Frontal cortex (tissue), 4 donors: Measurements from ENCODE around the gene TCF23. TPM values are rescaled to one million over a fixed set of nuclear protein-coding genes. Genes with fewer than 3 reads are reported as not detected.

Experiments used
- DNase-seq, 2 donors: peaks; one replicate each; pipeline ENCODE4 v3.0.0; 2012; ENCODE audit warnings: low spot score in 2 of 2
- FAIRE-seq: peaks from 2 replicates; lab custom pipeline; 2012; peaks lifted over from hg19 to GRCh38; lab: Jason Lieb, UNC
- total RNA-seq: library from RNA; depleted of rRNA; stranded (reverse); fragments of >200 nt; gene quantifications from one replicate; pipeline ENCODE4 v1.2.3, GENCODE V29; 2014
- donor health status: control.
- donor health status: control.
- donor health status: control.

Gene TCF23
- total RNA-seq, 1 donor from 2014 or later, result not detected

DNA sequence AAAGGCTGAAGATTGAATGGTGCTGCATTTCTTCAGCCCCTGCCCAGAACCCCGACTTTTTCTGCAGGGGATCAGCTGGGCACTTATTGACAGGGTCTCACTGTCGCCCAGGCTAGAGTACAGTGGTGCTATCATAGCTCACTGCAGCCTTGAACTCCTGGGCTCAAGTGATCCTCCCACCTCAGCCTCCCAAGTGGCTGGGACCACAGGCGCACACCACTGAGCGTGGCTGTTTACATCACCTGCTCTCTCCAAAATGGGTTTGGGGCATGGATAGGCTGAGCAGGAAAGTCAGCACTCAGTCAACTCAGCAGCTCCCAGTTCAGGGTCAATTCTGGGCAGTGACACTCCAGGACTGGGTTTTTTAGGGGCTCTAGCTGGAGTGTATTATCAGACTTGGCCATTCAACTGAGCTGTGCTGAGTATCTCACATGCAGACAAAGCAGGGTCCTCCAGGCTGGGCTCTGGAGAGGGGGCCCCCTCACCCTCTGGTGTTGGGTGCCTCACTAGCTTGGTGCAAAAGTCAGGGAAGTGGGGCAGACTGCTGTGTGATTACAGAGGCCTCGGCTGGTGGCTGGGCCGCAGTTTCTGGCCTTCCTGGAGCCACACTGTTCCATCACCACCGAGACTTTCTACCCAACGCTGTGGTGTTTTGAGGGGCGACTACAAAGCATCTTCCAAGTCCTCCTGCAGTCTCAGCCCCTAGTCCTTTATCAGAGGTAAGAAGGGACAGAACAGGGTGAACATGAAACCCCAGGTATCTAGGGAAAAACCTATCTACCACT, 20.7 kb upstream of the TCF23 start:
- no peak for FAIRE-seq
- DNase-seq, result no peak

DNA sequence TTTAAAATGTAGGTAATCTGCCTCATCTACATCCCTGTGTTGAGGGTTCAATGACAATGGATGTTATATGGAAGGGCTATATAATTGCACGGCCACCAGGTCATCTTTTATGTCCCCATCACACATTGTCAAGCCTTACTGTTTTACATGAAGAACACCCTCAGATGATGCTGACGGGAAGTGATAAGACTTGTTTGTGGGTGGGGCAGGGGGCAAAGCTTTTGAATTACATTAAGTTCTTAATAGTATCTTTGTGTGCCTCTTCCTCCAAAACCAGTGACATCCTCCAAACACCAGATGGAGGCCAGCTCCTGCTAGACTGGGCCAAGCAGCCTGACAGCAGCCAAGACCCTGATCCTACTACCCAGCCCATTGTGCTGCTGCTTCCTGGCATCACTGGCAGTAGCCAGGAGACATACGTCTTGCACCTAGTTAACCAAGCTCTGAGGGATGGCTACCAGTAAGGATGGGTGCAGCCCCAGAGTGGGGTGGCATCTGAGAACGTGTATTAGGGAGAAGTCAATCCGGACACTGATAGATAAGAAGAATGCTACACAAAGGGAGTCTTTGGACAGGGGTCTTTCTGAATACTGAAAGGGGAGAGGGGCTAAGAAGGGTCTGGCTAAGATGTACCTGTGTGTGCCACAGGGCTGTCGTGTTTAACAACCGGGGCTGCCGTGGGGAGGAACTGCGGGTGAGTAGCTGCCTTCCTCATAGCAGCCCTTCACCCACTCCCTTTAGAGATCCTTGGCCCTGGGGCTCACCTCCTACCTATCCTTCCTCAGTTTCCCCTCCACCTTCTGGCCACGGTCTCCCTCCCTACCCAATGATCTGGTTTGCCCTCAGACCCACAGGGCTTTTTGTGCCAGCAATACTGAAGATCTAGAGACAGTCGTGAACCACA, 19.9 kb upstream of the TCF23 start:
- DNase-seq (no peak), FAIRE-seq (no peak)

DNA sequence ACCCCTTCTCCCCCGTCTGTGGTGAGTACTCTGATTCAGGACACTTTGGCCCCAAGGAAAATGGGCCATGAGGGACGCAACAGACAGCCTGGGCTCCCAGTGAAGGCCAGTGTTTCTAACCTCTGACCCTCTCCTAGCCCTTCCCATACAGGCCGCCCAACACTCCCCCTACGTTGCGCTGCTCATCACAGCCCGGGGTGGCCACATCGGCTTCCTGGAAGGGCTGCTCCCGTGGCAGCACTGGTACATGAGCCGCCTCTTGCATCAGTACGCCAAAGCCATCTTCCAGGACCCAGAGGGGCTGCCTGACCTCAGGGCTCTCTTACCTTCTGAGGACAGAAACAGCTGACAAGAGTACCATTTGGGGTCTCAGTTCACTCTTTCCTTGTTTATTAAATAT, 18.4 kb upstream of the TCF23 start:
- FAIRE-seq (no peak), DNase-seq (no peak)

DNA sequence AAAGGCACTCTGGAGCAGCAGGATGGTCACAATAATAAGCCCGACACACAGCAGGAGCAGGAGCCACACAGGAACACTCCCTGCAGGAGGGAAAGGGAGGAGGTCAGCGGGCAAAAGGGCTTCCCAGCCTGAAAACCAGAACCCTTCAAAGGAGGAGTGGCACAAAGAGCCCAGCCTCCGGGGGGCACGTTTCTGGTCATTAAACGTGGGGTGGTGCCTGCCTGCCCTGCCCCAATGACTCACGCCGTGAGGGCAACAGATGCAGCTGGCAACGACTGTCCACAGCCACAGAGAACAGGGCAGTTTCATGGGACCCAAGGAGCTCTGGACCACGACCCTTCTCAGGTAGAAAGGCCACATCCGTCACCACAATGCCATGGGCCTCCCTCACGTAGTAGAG, 17.4 kb upstream of the TCF23 start:
- FAIRE-seq (no peak), DNase-seq (no peak)

DNA sequence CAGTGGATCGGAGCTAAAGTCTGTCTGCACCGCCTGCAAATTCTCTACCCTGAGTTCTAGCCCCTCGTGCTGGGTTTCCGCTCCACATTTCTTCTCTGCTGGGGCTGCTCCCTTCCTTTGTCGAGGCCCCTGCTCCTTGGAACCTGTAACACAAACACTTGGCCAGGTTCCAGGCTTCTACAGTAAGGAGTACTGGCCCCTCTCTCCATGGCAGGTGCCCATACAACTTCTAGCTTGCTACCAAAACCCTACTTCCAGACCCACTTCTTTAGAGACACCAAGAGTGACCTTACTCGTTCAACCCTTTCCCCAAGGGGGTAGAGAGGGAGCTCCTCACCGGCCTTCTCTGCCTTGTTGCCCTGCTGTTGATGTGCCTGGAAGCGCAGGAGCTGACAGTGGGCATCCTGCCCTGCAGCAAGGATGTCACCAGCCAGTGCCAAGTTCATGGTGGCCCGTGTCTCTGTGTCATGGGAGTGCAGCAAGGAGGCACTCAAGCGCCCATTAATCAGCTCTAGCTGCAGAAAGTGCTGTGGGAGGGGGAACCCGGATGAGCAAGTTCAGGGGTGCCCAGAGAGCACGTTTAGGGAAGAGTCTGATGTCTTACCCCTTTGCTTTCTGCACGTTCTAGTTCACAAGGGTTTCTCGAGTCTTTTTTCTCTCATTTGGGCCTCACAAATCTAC, 15.5 kb upstream of the TCF23 start:
- DNase-seq (no peak), FAIRE-seq (no peak)

DNA sequence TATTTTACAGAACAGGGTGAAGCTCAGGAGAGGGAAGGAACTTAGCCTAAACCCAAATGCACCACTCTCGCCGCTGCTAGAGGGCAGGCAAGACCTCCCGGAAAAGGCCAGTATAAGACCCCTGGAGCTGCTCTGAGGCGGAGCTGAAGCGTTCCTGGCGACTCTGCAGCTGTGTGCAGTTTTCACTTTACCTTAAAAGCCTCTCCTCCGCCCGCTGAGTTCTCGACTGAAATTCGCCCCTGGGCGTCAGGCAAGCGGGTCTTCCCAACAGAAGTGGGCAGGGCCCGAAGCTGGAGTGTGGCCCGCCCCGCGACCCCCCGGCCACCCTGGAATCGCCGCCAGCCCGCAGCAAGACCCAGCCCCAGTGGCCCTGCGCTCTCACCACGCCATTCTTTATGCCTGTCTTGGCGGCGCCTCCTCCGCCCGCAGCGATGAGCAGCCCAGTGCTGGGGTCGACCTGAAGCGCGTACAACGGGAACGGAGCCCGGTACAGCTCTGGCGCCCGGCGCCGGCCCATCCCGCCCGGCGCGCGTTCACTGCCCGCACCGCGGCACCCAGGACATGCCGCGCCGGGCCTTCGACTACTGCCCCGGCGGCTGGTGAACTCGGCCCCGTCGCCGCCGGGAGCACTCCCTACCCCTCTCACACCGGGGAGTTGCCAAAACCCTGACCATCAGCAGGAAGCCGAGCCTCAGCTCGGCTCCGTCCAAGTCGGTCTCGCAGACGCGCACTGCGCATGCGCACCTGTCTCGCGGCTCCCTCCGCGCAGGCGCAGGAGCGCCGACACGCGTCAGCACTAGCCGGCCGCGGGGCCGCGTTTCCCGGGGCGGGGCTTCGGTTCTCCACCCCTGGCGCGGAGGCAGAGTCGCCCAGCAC, 14.7 kb upstream of the TCF23 start, which contains the start of gene PREB:
TSS of gene PREB (minus strand) at position 732 of the 876 bp plus-strand sequence. CDS start at position 517, 215 bp downstream.
- DNase-seq (peak; percentile 97 to 98), FAIRE-seq (no peak)

DNA sequence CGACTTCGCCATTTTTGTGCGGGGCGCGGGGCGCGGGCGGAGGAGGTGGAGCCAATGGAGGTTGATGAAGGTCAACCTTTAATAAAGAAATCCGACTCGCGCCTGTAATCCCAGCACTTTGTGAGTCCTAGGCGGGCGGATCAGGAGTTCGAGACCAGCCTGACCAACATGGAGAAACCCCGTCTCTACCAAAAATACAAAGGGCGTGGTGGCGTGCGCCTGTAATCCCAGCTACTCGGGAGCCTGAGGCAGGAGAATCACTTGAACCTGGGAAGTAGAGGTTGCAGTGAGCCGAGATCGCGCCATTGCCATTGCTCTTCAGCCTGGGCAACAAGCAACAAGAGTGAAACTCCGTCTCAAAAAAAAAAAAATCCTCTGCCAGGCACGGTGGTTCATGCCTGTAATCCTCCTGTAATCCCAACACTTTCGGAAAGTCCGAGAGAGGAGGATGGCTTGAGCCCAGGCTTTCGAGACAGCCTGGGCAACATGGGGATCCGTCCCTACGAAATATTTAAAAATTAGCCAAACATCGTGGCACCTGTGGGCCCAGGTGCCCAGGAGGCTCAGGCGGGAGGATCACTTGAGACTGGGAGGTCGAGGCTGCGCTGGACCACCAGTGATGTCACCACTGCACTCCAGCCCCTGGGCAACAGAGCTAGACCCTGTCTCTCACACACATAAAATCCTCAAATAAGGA, 13.9 kb upstream of the TCF23 start:
- no peak for DNase-seq
- FAIRE-seq, result no peak

DNA sequence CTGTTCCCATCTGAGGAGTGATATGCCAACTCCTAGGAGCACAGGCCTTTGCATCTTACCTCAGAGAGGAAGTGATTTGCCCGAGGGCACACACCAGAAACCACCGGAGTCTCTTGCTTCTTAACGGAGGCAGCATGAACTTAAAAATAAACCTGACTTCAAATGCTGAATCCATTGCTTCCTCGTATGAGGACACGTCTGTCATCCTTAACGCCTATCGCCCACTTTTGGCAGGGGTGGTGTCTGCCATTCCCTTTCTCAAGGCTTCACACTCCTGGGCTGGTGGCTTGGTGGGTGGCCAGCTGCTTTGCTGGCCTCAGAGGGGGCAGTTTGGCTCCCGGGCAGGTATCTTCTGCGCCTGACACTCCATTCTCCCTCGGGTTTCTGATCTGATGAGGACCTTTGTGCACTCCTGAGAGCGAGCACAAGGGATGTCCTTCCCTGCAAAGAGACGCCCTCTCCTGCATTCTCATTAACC, 13.3 kb upstream of the TCF23 start:
- no peak for FAIRE-seq
- DNase-seq, result no peak

DNA sequence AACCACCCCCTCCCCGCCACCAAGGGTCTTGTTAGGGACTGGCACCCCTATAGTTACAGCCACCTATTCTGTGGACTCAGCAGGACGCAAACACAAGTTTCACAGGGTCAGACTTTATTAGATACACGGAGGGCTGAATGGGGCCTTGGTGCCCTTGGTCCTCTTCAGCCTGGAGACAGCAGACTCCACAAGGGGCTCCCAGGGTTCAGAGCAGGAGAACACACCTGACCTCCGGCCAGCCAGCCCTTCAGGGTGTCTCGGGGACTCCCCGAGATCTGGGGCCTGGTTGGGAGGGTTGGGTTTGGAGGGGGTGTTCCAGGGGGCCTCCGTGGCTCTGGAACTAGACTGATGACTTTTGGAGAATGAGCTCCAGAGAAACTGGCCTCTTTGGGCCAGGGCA, 12.1 kb upstream of the TCF23 start:
- no peak for FAIRE-seq

DNA sequence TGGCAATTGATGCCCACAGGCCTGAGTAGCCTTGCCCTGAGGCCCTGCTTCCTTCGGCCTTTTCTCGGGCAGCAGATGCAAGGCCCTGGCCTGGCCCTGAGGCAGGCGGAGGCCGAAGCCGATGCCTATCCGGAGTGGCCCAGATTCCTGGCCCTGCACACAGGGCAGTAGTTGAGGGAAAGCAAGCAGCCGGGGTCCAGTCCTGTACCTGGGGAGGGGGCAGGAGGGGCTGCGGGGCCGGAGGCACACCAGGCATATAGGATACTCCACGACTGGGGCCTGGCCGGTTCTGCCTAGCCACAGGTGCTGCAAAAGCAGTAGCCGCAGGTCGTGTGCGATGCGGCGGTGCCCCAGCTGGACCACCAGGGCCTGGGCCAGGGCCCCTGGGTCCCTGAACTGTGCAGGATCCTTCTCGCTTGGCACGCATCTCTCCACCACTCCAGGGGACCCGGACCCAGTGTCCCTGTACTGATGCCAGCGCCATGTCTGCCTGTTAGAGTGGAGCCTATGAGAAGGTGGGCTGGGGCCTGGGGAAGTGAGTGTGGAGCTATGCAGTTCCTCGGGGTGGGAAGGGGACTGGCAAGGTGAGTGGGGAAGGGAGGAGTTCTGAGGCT, 11.4 kb upstream of the TCF23 start:
- FAIRE-seq, result no peak
- no peak for DNase-seq

More for the DNA sequence above, 12.1 kb upstream of the TCF23 start:
- DNase-seq, result no peak

DNA sequence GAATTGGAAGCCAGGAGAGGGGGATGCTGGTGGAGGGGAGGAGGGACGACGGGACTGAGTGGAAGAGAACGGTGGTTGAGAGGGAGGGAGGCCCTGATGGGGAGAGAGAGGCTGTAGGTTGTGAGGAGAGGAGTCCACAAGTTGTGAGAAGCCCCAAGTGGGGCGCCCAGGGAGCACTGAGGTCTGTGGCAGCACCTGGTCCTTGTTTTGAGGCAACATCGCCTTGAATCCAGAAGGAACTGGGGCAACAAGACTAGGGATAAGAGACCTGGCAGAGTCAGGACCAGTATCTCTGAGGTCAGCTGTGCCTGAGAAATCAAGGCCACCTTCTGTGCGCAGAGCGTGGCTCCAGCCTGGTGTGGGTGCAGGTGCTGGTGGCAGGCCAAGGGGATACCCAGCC, 10.7 kb upstream of the TCF23 start:
- no peak for FAIRE-seq
- DNase-seq, result no peak

DNA sequence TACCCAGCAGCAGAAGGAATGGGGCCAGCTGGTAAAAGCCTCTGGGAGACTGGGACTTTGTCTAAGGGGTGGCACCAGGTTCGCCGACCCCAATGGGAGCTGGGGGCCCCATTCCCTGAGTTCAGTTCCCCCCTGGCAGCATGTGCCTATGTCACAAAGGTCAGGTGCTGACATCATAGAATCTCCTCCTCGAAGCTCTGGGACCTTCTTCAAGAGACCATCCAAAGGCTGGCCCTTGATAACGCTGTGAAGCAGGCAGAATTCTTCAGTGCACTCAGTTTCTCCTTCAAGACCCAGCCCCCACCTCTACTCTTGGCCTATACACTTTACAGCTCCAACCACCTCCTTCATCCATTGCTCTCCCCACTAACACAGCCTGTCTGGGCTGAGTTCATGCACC, 9.5 kb upstream of the TCF23 start, which contains the start of gene PRR30:
TSS of gene PRR30 (minus strand) at position 101 of the 400 bp plus-strand sequence. CDS start 1,081 bp downstream, outside the sequence.
- DNase-seq, result no peak
- FAIRE-seq, result no peak

DNA sequence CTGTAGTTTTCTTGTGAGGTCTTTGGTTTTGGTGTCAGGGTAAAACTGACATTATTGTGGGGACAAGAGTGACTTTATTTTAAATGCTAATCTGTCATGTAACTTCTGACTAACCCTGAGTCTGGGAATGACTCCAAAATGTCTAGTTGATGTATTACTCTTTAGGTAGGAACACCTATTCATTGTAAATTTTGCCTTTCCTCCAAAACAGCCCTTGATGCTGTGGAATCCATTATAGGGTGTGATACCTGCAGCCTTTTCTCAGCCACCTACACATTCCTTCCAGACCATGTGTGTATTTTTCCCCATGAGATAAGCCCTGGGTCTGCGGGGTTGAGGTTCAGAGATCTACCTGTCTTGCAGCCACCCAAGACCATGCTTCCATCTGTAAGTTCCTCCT, 5.5 kb upstream of the TCF23 start:
- FAIRE-seq (no peak), DNase-seq (no peak)

DNA sequence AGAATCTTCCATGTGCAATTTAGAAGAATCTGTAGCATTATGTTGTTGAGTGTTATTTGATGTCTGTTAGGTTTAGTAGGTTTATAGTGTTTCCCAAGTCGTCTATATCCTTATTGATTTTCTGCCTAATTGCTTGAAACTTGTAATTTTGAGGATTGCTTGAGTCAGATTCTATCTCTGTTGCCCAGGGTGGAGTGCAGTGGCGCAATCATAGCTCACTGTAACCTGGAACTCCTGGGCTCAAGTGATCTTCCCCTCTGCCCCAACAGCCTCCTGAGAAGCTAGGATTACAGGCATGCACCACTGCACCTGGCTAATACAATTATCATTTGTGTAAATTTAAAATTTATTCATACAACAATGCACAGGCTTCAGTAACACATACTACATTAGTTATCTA, 3.1 kb upstream of the TCF23 start:
- DNase-seq (no peak), FAIRE-seq (no peak)

DNA sequence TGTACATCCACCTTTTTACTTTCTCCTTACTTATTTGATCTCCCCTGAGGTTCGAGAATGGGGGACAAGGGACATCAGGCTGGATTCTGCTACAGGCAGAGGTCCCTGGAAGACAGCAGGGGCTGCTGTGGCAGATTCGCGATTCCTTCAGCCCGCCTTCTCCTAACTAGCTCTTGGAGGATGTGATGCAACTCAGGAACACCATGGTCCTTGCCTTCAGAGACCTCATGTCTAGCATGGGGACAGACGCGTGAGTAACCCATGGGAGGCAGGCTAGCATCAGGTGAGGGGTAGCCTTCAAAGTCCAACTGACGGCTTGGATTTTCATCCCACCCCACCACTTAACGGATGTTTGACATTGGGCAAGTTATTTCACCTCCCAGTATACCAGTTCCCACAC, 869 bp upstream of the TCF23 start:
- DNase-seq, result no peak
- FAIRE-seq, result no peak

DNA sequence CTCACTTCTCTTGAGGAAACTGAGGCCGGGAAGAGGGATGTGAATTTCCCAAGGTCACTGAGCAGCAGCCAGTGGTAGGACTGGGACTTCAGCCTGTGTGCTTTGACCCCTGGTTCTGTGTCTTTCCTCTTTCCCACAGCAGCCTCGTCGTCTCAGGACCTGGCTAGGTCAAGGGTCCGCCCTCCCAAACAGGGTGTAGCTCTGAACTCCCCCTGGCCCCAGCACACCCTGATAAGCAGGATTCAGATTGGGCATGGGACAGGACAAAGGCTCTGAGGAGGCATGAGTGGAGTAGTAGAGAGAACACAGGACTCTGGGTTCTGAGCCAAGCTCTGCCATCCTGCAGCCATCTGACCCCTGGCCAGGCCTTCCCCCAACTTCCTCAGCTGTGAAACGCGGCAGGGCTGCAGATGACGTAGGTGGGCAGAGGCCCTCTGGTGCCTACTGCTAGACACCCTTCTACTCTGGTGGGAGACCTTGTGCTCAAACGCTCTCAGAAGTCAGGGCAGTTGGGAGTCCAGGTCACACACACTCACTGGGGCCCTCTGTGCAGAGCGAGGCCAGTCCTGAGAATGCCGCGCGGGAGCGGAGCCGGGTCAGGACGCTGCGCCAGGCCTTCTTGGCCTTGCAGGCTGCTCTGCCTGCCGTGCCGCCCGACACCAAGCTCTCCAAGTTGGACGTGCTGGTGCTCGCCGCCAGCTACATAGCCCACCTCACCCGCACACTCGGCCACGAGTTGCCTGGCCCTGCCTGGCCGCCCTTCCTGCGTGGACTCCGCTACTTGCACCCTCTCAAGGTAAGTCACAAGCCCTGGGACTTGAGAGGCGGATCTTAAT, 984 bp downstream of the TCF23 start:
- peak in 1 of 2 donors; percentile 8 for DNase-seq
- no peak for FAIRE-seq

DNA sequence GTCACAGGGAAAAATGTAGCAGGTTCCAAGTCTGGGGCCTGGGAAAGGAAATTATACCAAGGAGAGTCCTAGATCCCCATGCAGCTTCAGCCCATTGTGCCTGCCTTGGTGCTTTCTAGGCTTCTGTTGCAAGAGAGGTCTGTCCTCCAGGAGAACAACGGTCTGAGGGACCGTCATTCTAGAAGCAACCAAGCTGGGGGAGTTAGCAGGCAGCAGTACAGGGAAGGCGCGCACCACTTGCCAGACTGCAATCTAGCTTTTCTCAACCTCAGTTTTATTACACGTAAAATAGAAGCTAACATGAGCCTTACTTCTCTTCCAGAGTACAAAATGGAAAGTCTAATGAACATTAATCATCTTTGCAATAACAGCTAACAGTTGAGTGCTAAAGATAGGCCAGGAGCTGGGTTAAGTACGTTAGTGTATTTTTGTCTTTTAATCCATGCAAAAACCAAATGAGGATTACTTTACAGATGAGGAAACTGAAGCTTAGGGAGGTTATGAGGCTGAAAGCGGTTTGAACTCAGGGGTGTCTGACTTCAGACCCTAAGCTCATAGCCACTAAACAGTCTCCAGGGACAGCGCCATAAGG, 1.9 kb downstream of the TCF23 start:
- peak in 1 of 2 donors; percentile 7 for DNase-seq
- FAIRE-seq, result no peak
